ENCODE results near the gene SPPL2A.
"Not testable (repeated sequence)": the region's sequence is repeated elsewhere in the genome, so short reads cannot be mapped to it uniquely, and the experiment has no call there.

The SPPL2A gene

GRCh38 chr15:50813089-50813488 lies 47.6 kb upstream of the SPPL2A start:
- no peaks in the 10 kb centered on the region for H3K36me3 ChIP-seq (ENCODE audit: insufficient read depth, low read length)
- no peaks in the 10 kb centered on the region for H3K79me2 ChIP-seq (ENCODE audit: insufficient read depth, low read length)
- H3K27me3 ChIP-seq (ENCODE audit: insufficient read depth, low read length): no peaks in the 10 kb centered on the region
- no peaks in the 10 kb centered on the region for H3K4me1 ChIP-seq (ENCODE audit: insufficient read depth, low read length, severe bottlenecking)
- no peaks in the 10 kb centered on the region for H3K9me3 ChIP-seq (ENCODE audit: low read length)
- no peak overlapping the region for H3K4me3 ChIP-seq (ENCODE audit: low read depth, low read length, poor library complexity, severe bottlenecking)
- no peaks in the 10 kb centered on the region for H3F3A ChIP-seq (ENCODE audit: insufficient read depth, low read length)
- H3K9ac ChIP-seq (ENCODE audit: low read length): no peak overlapping the region
- H4K20me1 ChIP-seq (ENCODE audit: insufficient read depth, low read length): no peaks in the 10 kb centered on the region
- H3K4me2 ChIP-seq (ENCODE audit: low read length): no peak overlapping the region
- no peaks in the 10 kb centered on the region for H3K9me2 ChIP-seq (ENCODE audit: low read depth, low read length)
- TF ChIP-seq CTCF (IDR thresholded peaks at IDR 0.05; ENCODE audit: low read length): no peak
- no peak for TF ChIP-seq EZH2 (IDR thresholded peaks at IDR 0.05; ENCODE audit: borderline replicate concordance, low read length)
- H3K27ac ChIP-seq (ENCODE audit: low read depth, low read length, poor library complexity, severe bottlenecking): no peak overlapping the region
- no peak overlapping the region for H2AFZ ChIP-seq (ENCODE audit: low read length)

- not testable (repeated sequence) for H4K20me1 ChIP-seq (ENCODE audit: insufficient read depth, low read length); H3K27ac ChIP-seq (ENCODE audit: low read depth, low read length, poor library complexity, severe bottlenecking); H3K36me3 ChIP-seq (ENCODE audit: insufficient read depth, low read length); H3K4me2 ChIP-seq (ENCODE audit: low read length); H3K79me2 ChIP-seq (ENCODE audit: insufficient read depth, low read length); H3K9me3 ChIP-seq (ENCODE audit: low read length); H3K27me3 ChIP-seq (ENCODE audit: insufficient read depth, low read length); H3K9me2 ChIP-seq (ENCODE audit: low read depth, low read length); H3K4me1 ChIP-seq (ENCODE audit: insufficient read depth, low read length, severe bottlenecking); H3K9ac ChIP-seq (ENCODE audit: low read length); H2AFZ ChIP-seq (ENCODE audit: low read length); H3K4me3 ChIP-seq (ENCODE audit: low read depth, low read length, poor library complexity, severe bottlenecking); H3F3A ChIP-seq (ENCODE audit: insufficient read depth, low read length)
Measured at GRCh38 chr15:50812181-50812506, 46.6 kb upstream of the SPPL2A start.

- H3K36me3 ChIP-seq (ENCODE audit: insufficient read depth, low read length); H4K20me1 ChIP-seq (ENCODE audit: insufficient read depth, low read length); H3K9me2 ChIP-seq (ENCODE audit: low read depth, low read length); H3K4me3 ChIP-seq (ENCODE audit: low read depth, low read length, poor library complexity, severe bottlenecking); H2AFZ ChIP-seq (ENCODE audit: low read length); H3K79me2 ChIP-seq (ENCODE audit: insufficient read depth, low read length); H3F3A ChIP-seq (ENCODE audit: insufficient read depth, low read length); H3K9ac ChIP-seq (ENCODE audit: low read length); H3K4me2 ChIP-seq (ENCODE audit: low read length); H3K9me3 ChIP-seq (ENCODE audit: low read length); H3K4me1 ChIP-seq (ENCODE audit: insufficient read depth, low read length, severe bottlenecking); H3K27ac ChIP-seq (ENCODE audit: low read depth, low read length, poor library complexity, severe bottlenecking); H3K27me3 ChIP-seq (ENCODE audit: insufficient read depth, low read length): not testable (repeated sequence)
Measured at GRCh38 chr15:50811461-50812180, 46.1 kb upstream of the SPPL2A start.

GRCh38 chr15:50810128-50810527 lies 44.6 kb upstream of the SPPL2A start:
- no peaks in the 10 kb centered on the region for H3K79me2 ChIP-seq (ENCODE audit: insufficient read depth, low read length)
- no peak overlapping the region for H3K4me2 ChIP-seq (ENCODE audit: low read length)
- no peaks in the 10 kb centered on the region for H3K9me3 ChIP-seq (ENCODE audit: low read length)

More at GRCh38 chr15:50810128-50810527, 44.6 kb upstream of the SPPL2A start:
- no peak overlapping the region for H3K9ac ChIP-seq (ENCODE audit: low read length)
- no peaks in the 10 kb centered on the region for H3F3A ChIP-seq (ENCODE audit: insufficient read depth, low read length)
- no peaks in the 10 kb centered on the region for H3K9me2 ChIP-seq (ENCODE audit: low read depth, low read length)
- no peak overlapping the region for H2AFZ ChIP-seq (ENCODE audit: low read length)
- H3K36me3 ChIP-seq (ENCODE audit: insufficient read depth, low read length): no peaks in the 10 kb centered on the region
- H3K4me1 ChIP-seq (ENCODE audit: insufficient read depth, low read length, severe bottlenecking): no peaks in the 10 kb centered on the region
- H4K20me1 ChIP-seq (ENCODE audit: insufficient read depth, low read length): no peaks in the 10 kb centered on the region
- no peaks in the 10 kb centered on the region for H3K27me3 ChIP-seq (ENCODE audit: insufficient read depth, low read length)
- H3K4me3 ChIP-seq (ENCODE audit: low read depth, low read length, poor library complexity, severe bottlenecking): no peak overlapping the region
- TF ChIP-seq CTCF (IDR thresholded peaks at IDR 0.05; ENCODE audit: low read length) (no peak), EZH2 (IDR thresholded peaks at IDR 0.05; ENCODE audit: borderline replicate concordance, low read length) (no peak)
- no peak overlapping the region for H3K27ac ChIP-seq (ENCODE audit: low read depth, low read length, poor library complexity, severe bottlenecking)

All from OCI-LY1 (cell line).